ENCODE measurements around the gene CARMIL1.

DNA sequence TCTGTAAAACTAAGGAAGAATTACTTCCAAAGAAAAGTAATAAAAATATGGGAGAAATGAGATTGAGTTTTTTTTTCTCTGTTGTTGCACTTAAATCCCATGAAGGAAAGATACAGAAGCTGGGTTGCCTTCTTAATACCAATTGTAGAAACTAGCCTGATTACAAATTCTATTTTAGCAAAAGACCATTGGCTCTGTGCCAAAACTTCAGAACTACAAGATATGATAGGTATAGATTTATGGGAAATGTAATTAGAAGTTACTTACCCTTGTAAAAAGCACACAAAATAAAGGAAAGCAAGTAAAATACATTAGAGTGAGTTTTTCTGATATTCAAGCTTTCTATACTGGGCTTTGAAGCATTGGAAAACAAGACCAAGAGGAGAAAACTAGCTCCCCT, 299.4 kb downstream of the CARMIL1 start:
- TF ChIP-seq CTCF (IDR thresholded peaks at IDR 0.05) (no peak), POLR2AphosphoS5 (IDR thresholded peaks at IDR 0.05; ENCODE audit: insufficient read depth in 1 of 2, low read depth in 1 of 2) (no peak), POLR2A (IDR thresholded peaks at IDR 0.05) (no peak)
